ENCODE data around the gene ZNF469.

- TF ChIP-seq, protein P1, sequence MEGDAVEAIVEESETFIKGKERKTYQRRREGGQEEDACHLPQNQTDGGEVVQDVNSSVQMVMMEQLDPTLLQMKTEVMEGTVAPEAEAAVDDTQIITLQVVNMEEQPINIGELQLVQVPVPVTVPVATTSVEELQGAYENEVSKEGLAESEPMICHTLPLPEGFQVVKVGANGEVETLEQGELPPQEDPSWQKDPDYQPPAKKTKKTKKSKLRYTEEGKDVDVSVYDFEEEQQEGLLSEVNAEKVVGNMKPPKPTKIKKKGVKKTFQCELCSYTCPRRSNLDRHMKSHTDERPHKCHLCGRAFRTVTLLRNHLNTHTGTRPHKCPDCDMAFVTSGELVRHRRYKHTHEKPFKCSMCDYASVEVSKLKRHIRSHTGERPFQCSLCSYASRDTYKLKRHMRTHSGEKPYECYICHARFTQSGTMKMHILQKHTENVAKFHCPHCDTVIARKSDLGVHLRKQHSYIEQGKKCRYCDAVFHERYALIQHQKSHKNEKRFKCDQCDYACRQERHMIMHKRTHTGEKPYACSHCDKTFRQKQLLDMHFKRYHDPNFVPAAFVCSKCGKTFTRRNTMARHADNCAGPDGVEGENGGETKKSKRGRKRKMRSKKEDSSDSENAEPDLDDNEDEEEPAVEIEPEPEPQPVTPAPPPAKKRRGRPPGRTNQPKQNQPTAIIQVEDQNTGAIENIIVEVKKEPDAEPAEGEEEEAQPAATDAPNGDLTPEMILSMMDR (IDR thresholded peaks at IDR 0.05) = no peak
- no peak for TF ChIP-seq POLR2A (IDR thresholded peaks at IDR 0.05)
Observed at GRCh38 chr16:88380619-88381018, 2.1 kb upstream of the ZNF469 start.

Data from testis (tissue), 2 donors.